ENCODE data around the gene SLC22A31.

GRCh38 chr16:89221604-89222003, 21.3 kb upstream of the SLC22A31 start:
- TF ChIP-seq, protein P1, sequence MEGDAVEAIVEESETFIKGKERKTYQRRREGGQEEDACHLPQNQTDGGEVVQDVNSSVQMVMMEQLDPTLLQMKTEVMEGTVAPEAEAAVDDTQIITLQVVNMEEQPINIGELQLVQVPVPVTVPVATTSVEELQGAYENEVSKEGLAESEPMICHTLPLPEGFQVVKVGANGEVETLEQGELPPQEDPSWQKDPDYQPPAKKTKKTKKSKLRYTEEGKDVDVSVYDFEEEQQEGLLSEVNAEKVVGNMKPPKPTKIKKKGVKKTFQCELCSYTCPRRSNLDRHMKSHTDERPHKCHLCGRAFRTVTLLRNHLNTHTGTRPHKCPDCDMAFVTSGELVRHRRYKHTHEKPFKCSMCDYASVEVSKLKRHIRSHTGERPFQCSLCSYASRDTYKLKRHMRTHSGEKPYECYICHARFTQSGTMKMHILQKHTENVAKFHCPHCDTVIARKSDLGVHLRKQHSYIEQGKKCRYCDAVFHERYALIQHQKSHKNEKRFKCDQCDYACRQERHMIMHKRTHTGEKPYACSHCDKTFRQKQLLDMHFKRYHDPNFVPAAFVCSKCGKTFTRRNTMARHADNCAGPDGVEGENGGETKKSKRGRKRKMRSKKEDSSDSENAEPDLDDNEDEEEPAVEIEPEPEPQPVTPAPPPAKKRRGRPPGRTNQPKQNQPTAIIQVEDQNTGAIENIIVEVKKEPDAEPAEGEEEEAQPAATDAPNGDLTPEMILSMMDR (IDR thresholded peaks at IDR 0.05): no peak
- no peak for TF ChIP-seq POLR2A (IDR thresholded peaks at IDR 0.05)

Measured in thyroid gland (tissue), 4 donors.